Measurements from ENCODE around the gene C12orf57. TPM values are rescaled to one million over a fixed set of nuclear protein-coding genes. Genes with fewer than 3 reads are reported as not detected.

The C12orf57 gene
- total and polyA plus RNA-seq, 2 of the 8 experiments (the other 6 are each of a cell fraction or from before 2014, with no cell fraction given), result 174 to 993 TPM

- TF ChIP-seq CHD7 (IDR thresholded peaks at IDR 0.05; ENCODE audit: insufficient replicate concordance, low read length), result no peak
- TF ChIP-seq JUN (IDR thresholded peaks at IDR 0.05; ENCODE audit: low read depth, low read length), result no peak
- no peak for TF ChIP-seq CTCF (IDR thresholded peaks at IDR 0.05; ENCODE audit: control extremely low read depth in 1 of 3, insufficient read depth in 1 of 3, low read depth in 1 of 3, low read length in 3 of 3)
- TF ChIP-seq RBBP5 (IDR thresholded peaks at IDR 0.05; ENCODE audit: borderline replicate concordance, low read depth, low read length), result no peak
- TF ChIP-seq RXRA (IDR thresholded peaks at IDR 0.05; ENCODE audit: insufficient read depth, low read depth, low read length), result no peak
These were observed 20.0 kb upstream of the C12orf57 start (continued) for GRCh38 chr12:6923851-6924250.

Measured in H1 (cell line).